WTC11 (cell line): ENCODE measurements around the gene FNDC3B. TPM values are rescaled to one million over a fixed set of nuclear protein-coding genes. Genes with fewer than 3 reads are reported as not detected.

ENCODE experiments used
- ATAC-seq: fragments of 200-7000 bp; cut with Tn5 transposase; 2 replicates; pipeline ENCODE4 v1.10.0; 2021; ENCODE audit warnings: mild to moderate bottlenecking, moderate library complexity
- CTCF ChIA-PET: fragments of 300-600 bp; sonication (Branson Sonifier 250); formaldehyde crosslinking; loops from one replicate; lab custom pipeline; 2021; ENCODE audit warnings: antibody characterized with exemption; lab: Charles Lee
- POLR2A ChIA-PET: fragments of 350-600 bp; sonication (Branson Sonifier 250); formaldehyde crosslinking; loops from one replicate; lab custom pipeline; 2021; ENCODE audit warnings: antibody characterized with exemption; lab: Charles Lee
- DNase-seq: peaks from one replicate; pipeline ENCODE4 v3.0.0; 2021; ENCODE audit warnings: low spot score
- H3K27ac Mint-ChIP-seq: 2 replicates; pipeline ENCODE4 v1.8.0; 2021; ENCODE audit warnings: mixed read lengths
- H3K27me3 Mint-ChIP-seq: 2 replicates; pipeline ENCODE4 v1.8.0; 2021; ENCODE audit warnings: low read depth, mild to moderate bottlenecking, moderate library complexity, mixed read lengths
- H3K36me3 Mint-ChIP-seq: 2 replicates; pipeline ENCODE4 v1.8.0; 2021; ENCODE audit warnings: mixed read lengths
- H3K4me1 Mint-ChIP-seq: 2 replicates; pipeline ENCODE4 v1.8.0; 2022; ENCODE audit warnings: mixed read lengths
- H3K4me3 Mint-ChIP-seq: 2 replicates; pipeline ENCODE4 v1.8.0; 2021; ENCODE audit warnings: mild to moderate bottlenecking, moderate library complexity, mixed read lengths
- H3K9me3 Mint-ChIP-seq: 2 replicates; pipeline ENCODE4 v1.8.0; 2021; ENCODE audit warnings: mixed read lengths
- ATF1 ChIP-seq: sonication (generic); formaldehyde crosslinking; IDR thresholded peaks from 2 replicates; pipeline ENCODE4 v1.8.1; 2023; ENCODE audit warnings: mild to moderate bottlenecking, moderate library complexity, missing genetic modification reagents
- EMX1 ChIP-seq: fragments of 250-450 bp; sonication (Bioruptor Pico); IDR thresholded peaks from 2 replicates; pipeline ENCODE4 v1.8.0; 2021; ENCODE audit warnings: mild to moderate bottlenecking
- FOXK1 ChIP-seq: sonication (generic); formaldehyde crosslinking; IDR thresholded peaks from 2 replicates; pipeline ENCODE4 v1.8.0; 2022; ENCODE audit warnings: mild to moderate bottlenecking, moderate library complexity, missing genetic modification reagents
- NFYB ChIP-seq: sonication (generic); formaldehyde crosslinking; conservative IDR thresholded peaks from 2 replicates; pipeline ENCODE4 v1.8.0; 2022; ENCODE audit warnings: low read depth, missing genetic modification reagents
- NR1H2 ChIP-seq: sonication (generic); formaldehyde crosslinking; IDR thresholded peaks from 2 replicates; pipeline ENCODE4 v1.9.0; 2021; ENCODE audit warnings: mild to moderate bottlenecking, moderate library complexity, missing genetic modification reagents
- OVOL2 ChIP-seq: fragments of 250-450 bp; sonication (Bioruptor Pico); IDR thresholded peaks from 2 replicates; pipeline ENCODE4 v1.9.0; 2021; ENCODE audit warnings: mild to moderate bottlenecking, borderline replicate concordance
- PRRX2 ChIP-seq: fragments of 250-450 bp; sonication (Bioruptor Pico); IDR thresholded peaks from 2 replicates; pipeline ENCODE4 v1.8.0; 2021; ENCODE audit warnings: mild to moderate bottlenecking
- TEAD4 ChIP-seq: sonication (generic); formaldehyde crosslinking; IDR thresholded peaks from 2 replicates; pipeline ENCODE4 v1.8.0; 2022; ENCODE audit warnings: mild to moderate bottlenecking, missing genetic modification reagents
- TP53 ChIP-seq: sonication (generic); formaldehyde crosslinking; IDR thresholded peaks from 2 replicates; pipeline ENCODE4 v1.8.1; 2023; ENCODE audit warnings: mild to moderate bottlenecking, missing genetic modification reagents
- ZNF138 ChIP-seq: sonication (generic); formaldehyde crosslinking; conservative IDR thresholded peaks from 2 replicates; pipeline ENCODE4 v1.8.1; 2022; ENCODE audit warnings: mild to moderate bottlenecking, moderate library complexity, missing genetic modification reagents
- ZNF317 ChIP-seq: sonication (generic); formaldehyde crosslinking; IDR thresholded peaks from 2 replicates; pipeline ENCODE4 v1.8.1; 2023; ENCODE audit warnings: low read depth, mild to moderate bottlenecking, moderate library complexity, missing genetic modification reagents, borderline replicate concordance
- ZNF396 ChIP-seq: fragments of 250-450 bp; sonication (Bioruptor Pico); IDR thresholded peaks from 2 replicates; pipeline ENCODE4 v1.8.0; 2021; ENCODE audit warnings: mild to moderate bottlenecking, moderate library complexity, borderline replicate concordance
- ZNF671 ChIP-seq: fragments of 250-450 bp; sonication (Bioruptor Pico); IDR thresholded peaks from 2 replicates; pipeline ENCODE4 v1.8.0; 2021; ENCODE audit warnings: mild to moderate bottlenecking
- ZSCAN18 ChIP-seq: fragments of 250-450 bp; sonication (Bioruptor Pico); IDR thresholded peaks from 2 replicates; pipeline ENCODE4 v2.1.2; 2022; ENCODE audit warnings: mild to moderate bottlenecking, moderate library complexity
- total RNA-seq: library from RNA; stranded (reverse); gene quantifications from 3 replicates; pipeline ENCODE4 v1.2.3, GENCODE V29; 2021
- TF ChIP-seq, protein P1 (sequence below): sonication (generic); formaldehyde crosslinking; IDR thresholded peaks from 2 replicates; pipeline ENCODE4 v1.8.1; 2022; ENCODE audit warnings: mild to moderate bottlenecking, missing genetic modification reagents, moderate library complexity, borderline replicate concordance
- TF ChIP-seq, protein P2 (sequence below): sonication (generic); formaldehyde crosslinking; IDR thresholded peaks from 2 replicates; pipeline ENCODE4 v1.8.1; 2023; ENCODE audit warnings: mild to moderate bottlenecking, missing genetic modification reagents, moderate library complexity
- TF ChIP-seq, protein P3 (sequence below): sonication (generic); formaldehyde crosslinking; IDR thresholded peaks from 2 replicates; pipeline ENCODE4 v1.8.0; 2022; ENCODE audit warnings: mild to moderate bottlenecking, missing genetic modification reagents
- TF ChIP-seq, protein P4 (sequence below): sonication (generic); formaldehyde crosslinking; conservative IDR thresholded peaks from 2 replicates; pipeline ENCODE4 v1.8.1; 2023; ENCODE audit warnings: mild to moderate bottlenecking, low read depth, missing genetic modification reagents, moderate library complexity

The FNDC3B gene
- total RNA-seq, 1 experiment from 2014 or later: 42.8 TPM

GRCh38 chr3:172296975-172297332, 257.6 kb downstream of the FNDC3B start:
- H3K36me3 Mint-ChIP-seq: peaks cover 44% of the 10 kb centered on the region
- no peaks in the 10 kb centered on the region for H3K9me3 Mint-ChIP-seq
- H3K4me3 Mint-ChIP-seq: no peak overlapping the region
- ATAC-seq (no peak), DNase-seq (no peak)
- H3K4me1 Mint-ChIP-seq: peaks cover 36% of the 10 kb centered on the region
- TF ChIP-seq NFYB (no peak), PRRX2 (no peak)
- CTCF ChIA-PET: no interaction called here
- H3K27me3 Mint-ChIP-seq: no peaks in the 10 kb centered on the region
- POLR2A ChIA-PET: no interaction called here
- H3K27ac Mint-ChIP-seq: no peak overlapping the region

- POLR2A ChIA-PET: no interaction called here
- H3K36me3 Mint-ChIP-seq: peaks cover 38% of the 10 kb centered on the region
- H3K27me3 Mint-ChIP-seq: no peaks in the 10 kb centered on the region
- 0 out of 2 replicates have a peak overlapping the region, but pooled peaks have one; percentile 4 for H3K27ac Mint-ChIP-seq
- CTCF ChIA-PET: no interaction called here
- ATAC-seq (no peak), DNase-seq (no peak)
- no peaks in the 10 kb centered on the region for H3K9me3 Mint-ChIP-seq
- H3K4me3 Mint-ChIP-seq: no peak overlapping the region
- TF ChIP-seq ZNF317 (CRISPR knock-in tag) (no peak), ZNF138 (CRISPR knock-in tag) (no peak), ZNF396 (no peak), FOXK1 (no peak), OVOL2 (no peak), TEAD4 (CRISPR knock-in tag) (no peak), EMX1 (no peak), PRRX2 (no peak), NR1H2 (CRISPR knock-in tag) (no peak), ZSCAN18 (CRISPR knock-in tag) (no peak), TP53 (CRISPR knock-in tag) (no peak), ATF1 (no peak), ZNF671 (CRISPR knock-in tag) (no peak)
- TF ChIP-seq, protein P1, sequence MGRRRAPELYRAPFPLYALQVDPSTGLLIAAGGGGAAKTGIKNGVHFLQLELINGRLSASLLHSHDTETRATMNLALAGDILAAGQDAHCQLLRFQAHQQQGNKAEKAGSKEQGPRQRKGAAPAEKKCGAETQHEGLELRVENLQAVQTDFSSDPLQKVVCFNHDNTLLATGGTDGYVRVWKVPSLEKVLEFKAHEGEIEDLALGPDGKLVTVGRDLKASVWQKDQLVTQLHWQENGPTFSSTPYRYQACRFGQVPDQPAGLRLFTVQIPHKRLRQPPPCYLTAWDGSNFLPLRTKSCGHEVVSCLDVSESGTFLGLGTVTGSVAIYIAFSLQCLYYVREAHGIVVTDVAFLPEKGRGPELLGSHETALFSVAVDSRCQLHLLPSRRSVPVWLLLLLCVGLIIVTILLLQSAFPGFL (CRISPR knock-in tag): no peak
- TF ChIP-seq, protein P2, sequence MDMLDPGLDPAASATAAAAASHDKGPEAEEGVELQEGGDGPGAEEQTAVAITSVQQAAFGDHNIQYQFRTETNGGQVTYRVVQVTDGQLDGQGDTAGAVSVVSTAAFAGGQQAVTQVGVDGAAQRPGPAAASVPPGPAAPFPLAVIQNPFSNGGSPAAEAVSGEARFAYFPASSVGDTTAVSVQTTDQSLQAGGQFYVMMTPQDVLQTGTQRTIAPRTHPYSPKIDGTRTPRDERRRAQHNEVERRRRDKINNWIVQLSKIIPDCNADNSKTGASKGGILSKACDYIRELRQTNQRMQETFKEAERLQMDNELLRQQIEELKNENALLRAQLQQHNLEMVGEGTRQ (CRISPR knock-in tag): no peak
- TF ChIP-seq, protein P3, sequence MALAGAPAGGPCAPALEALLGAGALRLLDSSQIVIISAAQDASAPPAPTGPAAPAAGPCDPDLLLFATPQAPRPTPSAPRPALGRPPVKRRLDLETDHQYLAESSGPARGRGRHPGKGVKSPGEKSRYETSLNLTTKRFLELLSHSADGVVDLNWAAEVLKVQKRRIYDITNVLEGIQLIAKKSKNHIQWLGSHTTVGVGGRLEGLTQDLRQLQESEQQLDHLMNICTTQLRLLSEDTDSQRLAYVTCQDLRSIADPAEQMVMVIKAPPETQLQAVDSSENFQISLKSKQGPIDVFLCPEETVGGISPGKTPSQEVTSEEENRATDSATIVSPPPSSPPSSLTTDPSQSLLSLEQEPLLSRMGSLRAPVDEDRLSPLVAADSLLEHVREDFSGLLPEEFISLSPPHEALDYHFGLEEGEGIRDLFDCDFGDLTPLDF (CRISPR knock-in tag): no peak
- TF ChIP-seq, protein P4, sequence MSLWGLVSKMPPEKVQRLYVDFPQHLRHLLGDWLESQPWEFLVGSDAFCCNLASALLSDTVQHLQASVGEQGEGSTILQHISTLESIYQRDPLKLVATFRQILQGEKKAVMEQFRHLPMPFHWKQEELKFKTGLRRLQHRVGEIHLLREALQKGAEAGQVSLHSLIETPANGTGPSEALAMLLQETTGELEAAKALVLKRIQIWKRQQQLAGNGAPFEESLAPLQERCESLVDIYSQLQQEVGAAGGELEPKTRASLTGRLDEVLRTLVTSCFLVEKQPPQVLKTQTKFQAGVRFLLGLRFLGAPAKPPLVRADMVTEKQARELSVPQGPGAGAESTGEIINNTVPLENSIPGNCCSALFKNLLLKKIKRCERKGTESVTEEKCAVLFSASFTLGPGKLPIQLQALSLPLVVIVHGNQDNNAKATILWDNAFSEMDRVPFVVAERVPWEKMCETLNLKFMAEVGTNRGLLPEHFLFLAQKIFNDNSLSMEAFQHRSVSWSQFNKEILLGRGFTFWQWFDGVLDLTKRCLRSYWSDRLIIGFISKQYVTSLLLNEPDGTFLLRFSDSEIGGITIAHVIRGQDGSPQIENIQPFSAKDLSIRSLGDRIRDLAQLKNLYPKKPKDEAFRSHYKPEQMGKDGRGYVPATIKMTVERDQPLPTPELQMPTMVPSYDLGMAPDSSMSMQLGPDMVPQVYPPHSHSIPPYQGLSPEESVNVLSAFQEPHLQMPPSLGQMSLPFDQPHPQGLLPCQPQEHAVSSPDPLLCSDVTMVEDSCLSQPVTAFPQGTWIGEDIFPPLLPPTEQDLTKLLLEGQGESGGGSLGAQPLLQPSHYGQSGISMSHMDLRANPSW (CRISPR knock-in tag): no peak
- peaks cover 39% of the 10 kb centered on the region for H3K4me1 Mint-ChIP-seq
Measured at GRCh38 chr3:172298247-172298646, 258.9 kb downstream of the FNDC3B start.
